GM12878 (cell line): Measurements from ENCODE around the gene GALNT17. TPM values are rescaled to one million over a fixed set of nuclear protein-coding genes. Genes with fewer than 3 reads are reported as not detected.

Experiments used
- ATAC-seq: fragments of 200-7000 bp; cut with Tn5 transposase; 3 replicates; pipeline ENCODE4 v1.9.1; 2020; ENCODE audit warnings: mild to moderate bottlenecking, moderate library complexity
- BruUV-seq: library from RNA; stranded (reverse); fragments of 400-500 nt; replicated peaks from 2 replicates; lab custom pipeline; 2021; lab: Mats Ljungman, UMichigan
- CTCF ChIA-PET: fragments of 300-600 bp; sonication (Branson Sonifier 250); formaldehyde crosslinking; extraction: SDS; loops from one replicate; lab custom pipeline; 2021; ENCODE audit warnings: inconsistent platforms; lab: Yijun Ruan, JAX
- POLR2A ChIA-PET: fragments of 350-600 bp; formaldehyde crosslinking; extraction: SDS; loops from one replicate; lab custom pipeline; 2021; ENCODE audit warnings: inconsistent platforms; lab: Charles Lee
- RAD21 ChIA-PET: fragments of 300-600 bp; sonication (Branson Sonifier 250); formaldehyde crosslinking; loops from one replicate; lab custom pipeline; 2023; ENCODE audit warnings: antibody characterized with exemption; ENCODE audit not compliant: unreplicated experiment; lab: Charles Lee
- SMC1A ChIA-PET: fragments of 300-600 bp; sonication (Branson Sonifier 250); formaldehyde crosslinking; loops from one replicate; lab custom pipeline; 2023; ENCODE audit not compliant: unreplicated experiment, uncharacterized antibody; lab: Charles Lee
- DNase-seq: peaks from one replicate; pipeline ENCODE4 v3.0.0-alpha.2; 2011; ENCODE audit warnings: low read depth, low spot score
- FAIRE-seq: peaks from 3 replicates; lab custom pipeline; 2011; peaks lifted over from hg19 to GRCh38; lab: Jason Lieb, UNC
- H2AFZ ChIP-seq: 2 replicates; pipeline ENCODE4 v1.6.0; 2011; ENCODE audit warnings: low read depth, low read length, control low read depth; ENCODE audit not compliant: control insufficient read depth
- H3K27ac ChIP-seq: 2 replicates; pipeline ENCODE4 v1.5.1; 2011; ENCODE audit warnings: control low read depth; ENCODE audit not compliant: control insufficient read depth, insufficient read depth
- H3K27me3 ChIP-seq, 2 experiments: replicated peaks in 1 of 2; 2 replicates each; pipeline versions ENCODE4 v1.6.0 to v1.6.1; 2011; ENCODE audit warnings: low read length in 1 of 2; ENCODE audit not compliant: control insufficient read depth in 2 of 2, insufficient read depth in 2 of 2
- H3K36me3 ChIP-seq, 2 experiments: 2 replicates each; pipeline ENCODE4 v1.5.1; 2011; ENCODE audit warnings: low read length in 1 of 2; ENCODE audit not compliant: control insufficient read depth in 2 of 2, insufficient read depth in 2 of 2
- H3K4me1 ChIP-seq: 2 replicates; pipeline ENCODE4 v1.6.1; 2011; ENCODE audit warnings: mild to moderate bottlenecking, low read length, moderate library complexity, mixed read lengths; ENCODE audit not compliant: control insufficient read depth, insufficient read depth
- H3K4me2 ChIP-seq: 2 replicates; pipeline ENCODE4 v1.6.0; 2011; ENCODE audit warnings: control low read depth; ENCODE audit not compliant: control insufficient read depth, insufficient read depth
- H3K4me3 ChIP-seq: fragments of 200-600 bp; sonication (generic); 2 replicates; pipeline ENCODE4 v1.5.1; 2016
- H3K79me2 ChIP-seq: 2 replicates; pipeline ENCODE4 v1.6.0; 2011; ENCODE audit warnings: low read length; ENCODE audit not compliant: control insufficient read depth, insufficient read depth
- H3K9ac ChIP-seq: 2 replicates; pipeline ENCODE4 v1.8.0; 2011; ENCODE audit warnings: low read length, control low read depth, mixed read lengths; ENCODE audit not compliant: control insufficient read depth, insufficient read depth
- H3K9me3 ChIP-seq: replicated peaks from 3 replicates; pipeline ENCODE4 v1.5.1; 2011; ENCODE audit warnings: mild to moderate bottlenecking, low read length; ENCODE audit not compliant: control insufficient read depth, insufficient read depth
- H4K20me1 ChIP-seq: 2 replicates; pipeline ENCODE4 v1.6.0; 2011; ENCODE audit not compliant: control insufficient read depth, insufficient read depth
- CHD4 ChIP-seq: fragments of 200-600 bp; sonication (generic); IDR thresholded peaks from 2 replicates; pipeline ENCODE4 v1.6.1; 2016; ENCODE audit warnings: mild to moderate bottlenecking
- EED ChIP-seq: sonication (generic); IDR thresholded peaks from 2 replicates; pipeline ENCODE4 v1.6.1; 2016; ENCODE audit warnings: antibody characterized with exemption, low read depth
- FOS ChIP-seq: IDR thresholded peaks from 3 replicates; pipeline ENCODE4 v1.6.1; 2011; ENCODE audit warnings: borderline replicate concordance; ENCODE audit not compliant: insufficient read length; ENCODE audit errors: extremely low read depth
- HCFC1 ChIP-seq: fragments of 150-350 bp; IDR thresholded peaks from 2 replicates; pipeline ENCODE4 v1.6.1; 2014; ENCODE audit warnings: low read length
- HDGF ChIP-seq: fragments of 450-650 bp; IDR thresholded peaks from 2 replicates; pipeline ENCODE4 v1.6.1; 2016; ENCODE audit warnings: antibody characterized with exemption
- IKZF2 ChIP-seq, 2 experiments: fragments of 450-650 bp; IDR thresholded peaks; 2 replicates each; pipeline ENCODE4 v1.6.1; 2017; ENCODE audit warnings: mild to moderate bottlenecking in 2 of 2, moderate library complexity in 2 of 2
- JUNB ChIP-seq: IDR thresholded peaks from 2 replicates; pipeline ENCODE4 v1.6.1; 2016; ENCODE audit warnings: antibody characterized with exemption, mild to moderate bottlenecking
- NR2C1 ChIP-seq: fragments of 450-650 bp; IDR thresholded peaks from 2 replicates; pipeline ENCODE4 v1.6.1; 2017; ENCODE audit warnings: antibody characterized with exemption, mild to moderate bottlenecking, moderate library complexity
- NR2F1 ChIP-seq: fragments of 450-650 bp; conservative IDR thresholded peaks from 2 replicates; pipeline ENCODE4 v1.6.1; 2017; ENCODE audit warnings: mild to moderate bottlenecking
- SUPT20H ChIP-seq: IDR thresholded peaks from 2 replicates; pipeline ENCODE4 v1.6.1; 2011; ENCODE audit warnings: low read depth, mild to moderate bottlenecking, low read length, moderate library complexity, borderline replicate concordance; ENCODE audit not compliant: control insufficient read depth
- TAF1 ChIP-seq: IDR thresholded peaks from 2 replicates; pipeline ENCODE4 v1.6.1; 2011; ENCODE audit warnings: mild to moderate bottlenecking, low read depth, low read length, borderline replicate concordance
- ZNF24 ChIP-seq: fragments of 450-650 bp; IDR thresholded peaks from 2 replicates; pipeline ENCODE4 v1.6.1; 2017; ENCODE audit warnings: antibody characterized with exemption, mild to moderate bottlenecking
- WGBS: methylation state at CpG from one replicate; pipeline ENCODE4 v1.1.6; 2016; ENCODE audit warnings: low lambda C conversion rate; ENCODE audit not compliant: insufficient replicate concordance, insufficient coverage; ENCODE audit errors: missing lambda C conversion rate; 5-methylcytosine and 5-hydroxymethylcytosine counted together
- in situ Hi-C: fragments of 300-500 bp; cut with MboI; formaldehyde crosslinking; loops from 9 replicates; pipeline ENCODE4 v1.14.3; 2018; ENCODE audit warnings: mixed read lengths
- intact Hi-C: fragments of 100-400 bp; cut with micrococcal nuclease; formaldehyde crosslinking; loops from one replicate; pipeline ENCODE4 v1.14.2; 2022; ENCODE audit not compliant: unreplicated experiment
- polyA plus RNA-seq, 11 experiments: library from polyadenylated mRNA; depleted of rRNA in 4 of 11; unstranded in 6 of 11; stranded (reverse) in 5 of 11; fragments of >200 nt; fragmentation: Nextera tagmentation in 4 of 11; fragmentation: Illumina TruSeq in 1 of 11; extraction: Ambion mirVana in 4 of 11; extraction: Trizol in 1 of 11; gene quantifications; 1 replicate in 1 of 11; 2 replicates in 10 of 11; pipeline versions ENCODE4 v1.2.1 to v1.2.3, GENCODE V29; 2011 to 2016; ENCODE audit warnings: inconsistent platforms in 2 of 11, missing spikeins in 2 of 11, low read depth in 1 of 11
- total RNA-seq, 4 experiments: library from RNA; depleted of rRNA in 3 of 4; stranded (reverse); fragments of >200 nt in 3 of 4; fragmentation: Illumina TruSeq in 1 of 4; extraction: Trizol in 1 of 4; gene quantifications; 2 replicates each; pipeline versions ENCODE4 v1.2.1 to v1.2.3, GENCODE V29; 2013 to 2021
- TF ChIP-seq, protein P1 (sequence below): fragments of 450-650 bp; IDR thresholded peaks from 2 replicates; pipeline ENCODE4 v1.6.1; 2018; ENCODE audit warnings: borderline replicate concordance, mild to moderate bottlenecking; ENCODE audit not compliant: partially characterized antibody
- TF ChIP-seq, protein P2 (sequence below): IDR thresholded peaks from 2 replicates; pipeline ENCODE4 v1.6.1; 2011; ENCODE audit warnings: low read depth, low read length, improper control_type of control experiment, borderline replicate concordance
- TF ChIP-seq, protein P3 (sequence below): IDR thresholded peaks from 2 replicates; pipeline ENCODE4 v1.6.1; 2011; ENCODE audit warnings: borderline replicate concordance, low read depth, mild to moderate bottlenecking, moderate library complexity, mixed read lengths, low read length; ENCODE audit not compliant: insufficient read depth; ENCODE audit errors: extremely low read length

Gene GALNT17
- total and polyA plus RNA-seq, 10 of the 15 experiments (the other 5 are each of a cell fraction or from before 2014, with no cell fraction given), result 0.12 to 0.15 TPM; not detected in 8

DNA sequence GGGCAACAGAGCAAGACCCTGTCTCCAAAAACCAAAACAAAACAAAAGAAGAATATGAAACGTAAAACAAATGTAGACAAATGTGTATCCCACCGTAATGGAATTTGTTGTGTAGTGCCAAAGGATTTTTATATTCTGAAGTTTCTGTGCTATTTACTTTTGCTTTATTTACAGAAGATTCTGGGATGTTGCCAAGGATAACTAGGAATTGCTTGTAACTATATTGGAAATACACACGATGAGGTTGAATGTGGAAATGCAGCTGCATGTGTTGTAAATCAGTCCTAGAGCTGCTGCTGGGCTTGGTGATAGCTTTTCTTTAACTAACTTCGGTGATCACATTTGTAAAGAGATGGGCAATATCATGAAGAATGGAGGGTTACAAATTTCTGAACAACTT is 39.5 kb downstream of the GALNT17 start (continued):
- TF ChIP-seq, protein P1, sequence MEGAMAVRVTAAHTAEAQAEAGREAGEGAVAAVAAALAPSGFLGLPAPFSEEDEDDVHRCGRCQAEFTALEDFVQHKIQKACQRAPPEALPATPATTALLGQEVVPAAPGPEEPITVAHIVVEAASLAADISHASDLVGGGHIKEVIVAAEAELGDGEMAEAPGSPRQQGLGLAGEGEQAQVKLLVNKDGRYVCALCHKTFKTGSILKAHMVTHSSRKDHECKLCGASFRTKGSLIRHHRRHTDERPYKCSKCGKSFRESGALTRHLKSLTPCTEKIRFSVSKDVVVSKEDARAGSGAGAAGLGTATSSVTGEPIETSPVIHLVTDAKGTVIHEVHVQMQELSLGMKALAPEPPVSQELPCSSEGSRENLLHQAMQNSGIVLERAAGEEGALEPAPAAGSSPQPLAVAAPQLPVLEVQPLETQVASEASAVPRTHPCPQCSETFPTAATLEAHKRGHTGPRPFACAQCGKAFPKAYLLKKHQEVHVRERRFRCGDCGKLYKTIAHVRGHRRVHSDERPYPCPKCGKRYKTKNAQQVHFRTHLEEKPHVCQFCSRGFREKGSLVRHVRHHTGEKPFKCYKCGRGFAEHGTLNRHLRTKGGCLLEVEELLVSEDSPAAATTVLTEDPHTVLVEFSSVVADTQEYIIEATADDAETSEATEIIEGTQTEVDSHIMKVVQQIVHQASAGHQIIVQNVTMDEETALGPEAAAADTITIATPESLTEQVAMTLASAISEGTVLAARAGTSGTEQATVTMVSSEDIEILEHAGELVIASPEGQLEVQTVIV, result no peak
- no peak for TF ChIP-seq IKZF2 (IDR thresholded peaks at IDR 0.05)

DNA sequence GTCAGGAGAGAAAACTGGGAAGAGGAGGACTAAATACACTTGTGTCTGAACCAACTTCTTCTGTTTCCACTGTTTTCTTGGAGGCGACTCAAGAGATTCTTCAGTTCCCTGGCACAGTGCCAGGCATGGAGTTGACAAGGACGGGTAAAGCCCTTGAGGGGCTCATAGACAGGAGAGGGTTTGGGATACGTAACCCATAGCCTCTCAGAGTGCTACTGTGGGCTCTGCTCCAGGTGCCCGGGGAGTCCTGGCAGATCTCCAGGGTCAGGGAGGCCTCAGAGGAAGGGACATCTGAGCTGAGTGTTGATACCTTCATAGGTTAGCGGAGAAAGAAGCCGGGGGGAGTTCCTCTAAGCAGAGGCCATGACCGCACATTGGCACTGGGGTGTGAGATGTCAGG is 42.0 kb downstream of the GALNT17 start:
- RAD21 ChIA-PET, result no interaction called here
- Histone ChIP-seq H4K20me1 (no peaks in the 10 kb centered on the region), H3K27me3 (no peaks in the 10 kb centered on the region), H2AFZ (no peak overlapping the region), H3K36me3 (no peaks in the 10 kb centered on the region), H3K79me2 (no peaks in the 10 kb centered on the region), H3K9ac (no peak overlapping the region), H3K4me1 (no peaks in the 10 kb centered on the region), H3K4me3 (no peak overlapping the region), H3K9me3 (no peaks in the 10 kb centered on the region; the same call in 2 of the 3 replicates), H3K27ac (no peak overlapping the region), H3K4me2 (no peak overlapping the region)
- no TSS peak for BruUV-seq
- DNase-seq (no peak), ATAC-seq (no peak), FAIRE-seq (no peak)
- CTCF ChIA-PET, result no interaction called here
- TF ChIP-seq SUPT20H (no peak), ZNF24 (no peak), FOS (no peak), EED (no peak), TAF1 (no peak), NR2C1 (no peak), JUNB (no peak), HCFC1 (no peak), NR2F1 (no peak), CHD4 (no peak), HDGF (no peak)
- TF ChIP-seq, protein P2, sequence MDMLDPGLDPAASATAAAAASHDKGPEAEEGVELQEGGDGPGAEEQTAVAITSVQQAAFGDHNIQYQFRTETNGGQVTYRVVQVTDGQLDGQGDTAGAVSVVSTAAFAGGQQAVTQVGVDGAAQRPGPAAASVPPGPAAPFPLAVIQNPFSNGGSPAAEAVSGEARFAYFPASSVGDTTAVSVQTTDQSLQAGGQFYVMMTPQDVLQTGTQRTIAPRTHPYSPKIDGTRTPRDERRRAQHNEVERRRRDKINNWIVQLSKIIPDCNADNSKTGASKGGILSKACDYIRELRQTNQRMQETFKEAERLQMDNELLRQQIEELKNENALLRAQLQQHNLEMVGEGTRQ, result no peak
- TF ChIP-seq, protein P3, sequence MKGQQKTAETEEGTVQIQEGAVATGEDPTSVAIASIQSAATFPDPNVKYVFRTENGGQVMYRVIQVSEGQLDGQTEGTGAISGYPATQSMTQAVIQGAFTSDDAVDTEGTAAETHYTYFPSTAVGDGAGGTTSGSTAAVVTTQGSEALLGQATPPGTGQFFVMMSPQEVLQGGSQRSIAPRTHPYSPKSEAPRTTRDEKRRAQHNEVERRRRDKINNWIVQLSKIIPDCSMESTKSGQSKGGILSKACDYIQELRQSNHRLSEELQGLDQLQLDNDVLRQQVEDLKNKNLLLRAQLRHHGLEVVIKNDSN, result no peak
- SMC1A ChIA-PET, result no interaction called here
- POLR2A ChIA-PET, result no interaction called here
- intact Hi-C loops, result no loop called here
- 42% methylated on average over 7 of the region's 7 CpGs for WGBS
- in situ Hi-C loops, result no loop called here
